Suprapubic skin (tissue), 4 donors: Measurements from ENCODE around the gene RSPO3. TPM values are rescaled to one million over a fixed set of nuclear protein-coding genes. Genes with fewer than 3 reads are reported as not detected.

ENCODE experiments used
- DNase-seq, 2 donors: peaks; one replicate each; pipeline ENCODE4 v3.0.0-alpha.2; 2019; ENCODE audit warnings: low spot score in 2 of 2
- H3K27ac ChIP-seq: fragments of 200-600 bp; sonication (generic); one replicate; pipeline ENCODE4 v1.5.1; 2019
- H3K27me3 ChIP-seq: fragments of 200-600 bp; sonication (generic); one replicate; pipeline ENCODE4 v1.5.1; 2019
- H3K36me3 ChIP-seq: fragments of 200-600 bp; sonication (generic); one replicate; pipeline ENCODE4 v1.5.1; 2019
- H3K4me1 ChIP-seq: fragments of 200-600 bp; sonication (generic); one replicate; pipeline ENCODE4 v1.5.1; 2019
- H3K4me3 ChIP-seq: fragments of 200-600 bp; sonication (generic); one replicate; pipeline ENCODE4 v1.5.1; 2019; ENCODE audit warnings: mild to moderate bottlenecking
- H3K9me3 ChIP-seq: fragments of 200-600 bp; sonication (generic); one replicate; pipeline ENCODE4 v1.5.1; 2019
- CTCF ChIP-seq, 2 donors: fragments of 200-600 bp in 1 of 2; fragments of 450-650 bp in 1 of 2; sonication (generic) in 1 of 2; IDR thresholded peaks; one replicate each; pipeline ENCODE4 v1.5.1; 2016 to 2019; ENCODE audit warnings: antibody characterized with exemption in 2 of 2, mild to moderate bottlenecking in 1 of 2, moderate library complexity in 1 of 2
- EP300 ChIP-seq: sonication (generic); formaldehyde crosslinking; IDR thresholded peaks from one replicate; pipeline ENCODE4 v1.6.1; 2017; ENCODE audit warnings: antibody characterized with exemption
- POLR2A ChIP-seq, 2 donors: fragments of 450-650 bp; IDR thresholded peaks; one replicate each; pipeline ENCODE4 v1.6.1; 2017; ENCODE audit warnings: antibody characterized with exemption in 2 of 2, mild to moderate bottlenecking in 2 of 2, moderate library complexity in 2 of 2
- POLR2AphosphoS5 ChIP-seq, 3 donors: sonication (generic); formaldehyde crosslinking; IDR thresholded peaks; one replicate each; pipeline ENCODE4 v1.6.1; 2017; ENCODE audit warnings: antibody characterized with exemption in 3 of 3
- WGBS: methylation state at CpG from one replicate; pipeline ENCODE4 v1.1.5; 2018; 5-methylcytosine and 5-hydroxymethylcytosine counted together
- total RNA-seq, 4 donors: library from RNA; depleted of rRNA; stranded (reverse); fragments of >200 nt; gene quantifications; one replicate each; pipeline ENCODE4 v1.1.0, GENCODE V29; 2016

RSPO3 gene
- total RNA-seq, 4 donors from 2014 or later = 0.39 to 3.2 (median 1.1) TPM

GRCh38 chr6:127131772-127132376, 13.4 kb downstream of the RSPO3 start:
- TF ChIP-seq POLR2A (IDR thresholded peaks at IDR 0.05) = no peak
- TF ChIP-seq CTCF (IDR thresholded peaks at IDR 0.05) = no peak
- TF ChIP-seq EP300 = no peak
- no peak for TF ChIP-seq POLR2AphosphoS5 (IDR thresholded peaks at IDR 0.05)
- no peak overlapping the region for H3K4me3 ChIP-seq
- no peak overlapping the region for H3K27ac ChIP-seq
- H3K4me1 ChIP-seq = no peaks in the 10 kb centered on the region
- no peaks in the 10 kb centered on the region for H3K27me3 ChIP-seq
- no peaks in the 10 kb centered on the region for H3K9me3 ChIP-seq
- DNase-seq = no peak
- H3K36me3 ChIP-seq = no peaks in the 10 kb centered on the region

GRCh38 chr6:127134136-127134535, 15.7 kb downstream of the RSPO3 start:
- Histone ChIP-seq H3K4me1 (no peaks in the 10 kb centered on the region), H3K4me3 (no peak overlapping the region), H3K27me3 (no peaks in the 10 kb centered on the region), H3K36me3 (no peaks in the 10 kb centered on the region), H3K9me3 (no peaks in the 10 kb centered on the region), H3K27ac (no peak overlapping the region)
- TF ChIP-seq POLR2AphosphoS5 (IDR thresholded peaks at IDR 0.05) (no peak), POLR2A (IDR thresholded peaks at IDR 0.05) (no peak), EP300 (no peak), CTCF (IDR thresholded peaks at IDR 0.05) (no peak)
- 53% methylated on average over 1 of the region's 1 CpG for WGBS
- DNase-seq = no peak

- no peaks in the 10 kb centered on the region for H3K9me3 ChIP-seq
- no peaks in the 10 kb centered on the region for H3K36me3 ChIP-seq
- no peak overlapping the region for H3K4me3 ChIP-seq
- no peaks in the 10 kb centered on the region for H3K4me1 ChIP-seq
- H3K27me3 ChIP-seq = no peaks in the 10 kb centered on the region
- no peak for DNase-seq
- 76% methylated on average over 4 of the region's 4 CpGs for WGBS
- TF ChIP-seq EP300 = no peak
- no peak for TF ChIP-seq CTCF (IDR thresholded peaks at IDR 0.05)
- TF ChIP-seq POLR2AphosphoS5 (IDR thresholded peaks at IDR 0.05) = no peak
- TF ChIP-seq POLR2A (IDR thresholded peaks at IDR 0.05) = no peak
- H3K27ac ChIP-seq = no peak overlapping the region
Observed at GRCh38 chr6:127136786-127137185, 18.3 kb downstream of the RSPO3 start.

- WGBS = 22% methylated on average over 5 of the region's 5 CpGs
- Histone ChIP-seq H3K36me3 (no peaks in the 10 kb centered on the region), H3K4me1 (no peaks in the 10 kb centered on the region), H3K27me3 (no peaks in the 10 kb centered on the region), H3K4me3 (no peak overlapping the region), H3K9me3 (no peaks in the 10 kb centered on the region), H3K27ac (no peak overlapping the region)
- no peak for DNase-seq
- no peak for TF ChIP-seq EP300
- TF ChIP-seq POLR2A (IDR thresholded peaks at IDR 0.05) = no peak
- TF ChIP-seq POLR2AphosphoS5 (IDR thresholded peaks at IDR 0.05) = no peak
- no peak for TF ChIP-seq CTCF (IDR thresholded peaks at IDR 0.05)
Observed at GRCh38 chr6:127146932-127147331, 28.5 kb downstream of the RSPO3 start.

GRCh38 chr6:127147534-127147933, 29.1 kb downstream of the RSPO3 start:
- no peak overlapping the region for H3K4me3 ChIP-seq
- no peaks in the 10 kb centered on the region for H3K9me3 ChIP-seq
- no peaks in the 10 kb centered on the region for H3K27me3 ChIP-seq
- no peaks in the 10 kb centered on the region for H3K4me1 ChIP-seq
- no peaks in the 10 kb centered on the region for H3K36me3 ChIP-seq
- 77% methylated on average over 2 of the region's 2 CpGs for WGBS
- no peak for TF ChIP-seq CTCF (IDR thresholded peaks at IDR 0.05)
- TF ChIP-seq POLR2A (IDR thresholded peaks at IDR 0.05) = no peak
- no peak for TF ChIP-seq EP300
- no peak overlapping the region for H3K27ac ChIP-seq
- no peak for DNase-seq
